HL-60 (cell line): Measurements from ENCODE around the gene FH.

ENCODE experiments used
- DNase-seq, 2 experiments: peaks; one replicate each; pipeline ENCODE4 v3.0.0-alpha.2; 2010 to 2020; ENCODE audit warnings: low read depth in 1 of 2, low spot score in 1 of 2
- H3K27ac ChIP-seq: fragments of 250-450 bp; sonication (Bioruptor Pico); replicated peaks from 2 replicates; pipeline ENCODE4 v1.5.1; 2020; ENCODE audit warnings: mild to moderate bottlenecking, moderate library complexity
- H3K27me3 ChIP-seq: fragments of 250-450 bp; sonication (Bioruptor Pico); 2 replicates; pipeline ENCODE4 v1.5.1; 2021; ENCODE audit warnings: mild to moderate bottlenecking, moderate library complexity; ENCODE audit not compliant: insufficient read depth, poor library complexity, severe bottlenecking
- H3K4me3 ChIP-seq: replicated peaks from 2 replicates; pipeline ENCODE4 v1.5.1; 2011; ENCODE audit warnings: mild to moderate bottlenecking, control low read depth, low read length; ENCODE audit not compliant: insufficient read depth
- GABPA ChIP-seq: IDR thresholded peaks from 2 replicates; pipeline ENCODE4 v1.6.1; 2012; ENCODE audit warnings: low read depth
- POLR2AphosphoS5 ChIP-seq: IDR thresholded peaks from 2 replicates; pipeline ENCODE4 v1.6.1; 2012; ENCODE audit warnings: low read depth
- SPI1 ChIP-seq: IDR thresholded peaks from 2 replicates; pipeline ENCODE4 v1.6.1; 2012; ENCODE audit warnings: low read depth, mild to moderate bottlenecking, borderline replicate concordance
- long read RNA-seq: library from polyadenylated mRNA; unstranded; transcript quantifications from one replicate; pipeline ENCODE4 v2.0.0, GENCODE V29; 2020
- TF ChIP-seq, protein P1 (sequence below): IDR thresholded peaks from 2 replicates; pipeline ENCODE4 v1.6.1; 2012; ENCODE audit warnings: low read depth; ENCODE audit not compliant: insufficient replicate concordance
- TF ChIP-seq, protein P2 (sequence below): IDR thresholded peaks from one replicate; pipeline ENCODE4 v1.5.1; 2011; ENCODE audit warnings: low read length, control low read depth, inconsistent platforms; ENCODE audit not compliant: insufficient read depth

Gene FH
- long read RNA-seq, transcript FH-201 (10 exons, 1,797 nt): major isoform, 749 of 771 reads
- long read RNA-seq, partial matches to known transcripts: 10 of 771 reads
- long read RNA-seq, other reads (novel, unspliced or antisense): 12 of 771 reads

- DNase-seq: peak; percentile 93 to 98
- TF ChIP-seq, protein P1, sequence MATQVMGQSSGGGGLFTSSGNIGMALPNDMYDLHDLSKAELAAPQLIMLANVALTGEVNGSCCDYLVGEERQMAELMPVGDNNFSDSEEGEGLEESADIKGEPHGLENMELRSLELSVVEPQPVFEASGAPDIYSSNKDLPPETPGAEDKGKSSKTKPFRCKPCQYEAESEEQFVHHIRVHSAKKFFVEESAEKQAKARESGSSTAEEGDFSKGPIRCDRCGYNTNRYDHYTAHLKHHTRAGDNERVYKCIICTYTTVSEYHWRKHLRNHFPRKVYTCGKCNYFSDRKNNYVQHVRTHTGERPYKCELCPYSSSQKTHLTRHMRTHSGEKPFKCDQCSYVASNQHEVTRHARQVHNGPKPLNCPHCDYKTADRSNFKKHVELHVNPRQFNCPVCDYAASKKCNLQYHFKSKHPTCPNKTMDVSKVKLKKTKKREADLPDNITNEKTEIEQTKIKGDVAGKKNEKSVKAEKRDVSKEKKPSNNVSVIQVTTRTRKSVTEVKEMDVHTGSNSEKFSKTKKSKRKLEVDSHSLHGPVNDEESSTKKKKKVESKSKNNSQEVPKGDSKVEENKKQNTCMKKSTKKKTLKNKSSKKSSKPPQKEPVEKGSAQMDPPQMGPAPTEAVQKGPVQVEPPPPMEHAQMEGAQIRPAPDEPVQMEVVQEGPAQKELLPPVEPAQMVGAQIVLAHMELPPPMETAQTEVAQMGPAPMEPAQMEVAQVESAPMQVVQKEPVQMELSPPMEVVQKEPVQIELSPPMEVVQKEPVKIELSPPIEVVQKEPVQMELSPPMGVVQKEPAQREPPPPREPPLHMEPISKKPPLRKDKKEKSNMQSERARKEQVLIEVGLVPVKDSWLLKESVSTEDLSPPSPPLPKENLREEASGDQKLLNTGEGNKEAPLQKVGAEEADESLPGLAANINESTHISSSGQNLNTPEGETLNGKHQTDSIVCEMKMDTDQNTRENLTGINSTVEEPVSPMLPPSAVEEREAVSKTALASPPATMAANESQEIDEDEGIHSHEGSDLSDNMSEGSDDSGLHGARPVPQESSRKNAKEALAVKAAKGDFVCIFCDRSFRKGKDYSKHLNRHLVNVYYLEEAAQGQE: no peak
- TF ChIP-seq POLR2AphosphoS5: peak; percentile 87
- TF ChIP-seq, protein P2, sequence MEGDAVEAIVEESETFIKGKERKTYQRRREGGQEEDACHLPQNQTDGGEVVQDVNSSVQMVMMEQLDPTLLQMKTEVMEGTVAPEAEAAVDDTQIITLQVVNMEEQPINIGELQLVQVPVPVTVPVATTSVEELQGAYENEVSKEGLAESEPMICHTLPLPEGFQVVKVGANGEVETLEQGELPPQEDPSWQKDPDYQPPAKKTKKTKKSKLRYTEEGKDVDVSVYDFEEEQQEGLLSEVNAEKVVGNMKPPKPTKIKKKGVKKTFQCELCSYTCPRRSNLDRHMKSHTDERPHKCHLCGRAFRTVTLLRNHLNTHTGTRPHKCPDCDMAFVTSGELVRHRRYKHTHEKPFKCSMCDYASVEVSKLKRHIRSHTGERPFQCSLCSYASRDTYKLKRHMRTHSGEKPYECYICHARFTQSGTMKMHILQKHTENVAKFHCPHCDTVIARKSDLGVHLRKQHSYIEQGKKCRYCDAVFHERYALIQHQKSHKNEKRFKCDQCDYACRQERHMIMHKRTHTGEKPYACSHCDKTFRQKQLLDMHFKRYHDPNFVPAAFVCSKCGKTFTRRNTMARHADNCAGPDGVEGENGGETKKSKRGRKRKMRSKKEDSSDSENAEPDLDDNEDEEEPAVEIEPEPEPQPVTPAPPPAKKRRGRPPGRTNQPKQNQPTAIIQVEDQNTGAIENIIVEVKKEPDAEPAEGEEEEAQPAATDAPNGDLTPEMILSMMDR: no peak
- no peak for TF ChIP-seq GABPA
- no peak for TF ChIP-seq SPI1
- H3K27ac ChIP-seq: peak within 1 kb of the TSS; percentile 76
- no peaks in the 10 kb centered on the region for H3K27me3 ChIP-seq
- H3K4me3 ChIP-seq: peak within 1 kb of the TSS; percentile 61
Measured at GRCh38 chr1:241519308-241520079, at the start of gene FH. FH (minus strand) TSS chr1:241519755; CDS start chr1:241519722, 33 bp downstream.

DNA sequence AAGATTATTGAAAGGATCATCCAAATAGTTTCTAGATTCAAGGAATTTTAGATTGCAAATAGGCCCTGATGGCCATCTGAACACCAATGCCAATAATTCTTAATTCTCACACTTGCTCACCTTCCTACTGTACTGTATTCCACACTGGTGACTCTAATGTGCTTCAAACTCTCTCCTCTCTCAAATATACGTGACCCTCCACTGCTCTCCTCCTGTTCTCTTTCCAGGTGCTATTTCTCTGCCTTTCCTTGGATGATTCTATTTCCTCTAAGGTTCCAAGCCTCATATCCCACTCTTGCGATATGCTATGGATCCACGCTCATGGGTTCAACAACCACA lies 41.3 kb upstream of the FH start:
- no peaks in the 10 kb centered on the region for H3K27me3 ChIP-seq
- no peak overlapping the region for H3K4me3 ChIP-seq
- TF ChIP-seq SPI1: no peak
- TF ChIP-seq, protein P2: no peak
- TF ChIP-seq POLR2AphosphoS5: no peak
- TF ChIP-seq GABPA: no peak
- TF ChIP-seq, protein P1: no peak
- no peak overlapping the region for H3K27ac ChIP-seq
- no peak for DNase-seq

- Histone ChIP-seq H3K4me3 (no peak overlapping the region), H3K27ac (peak overlapping the region; percentile 3; the same call in 1 of the 2 replicates), H3K27me3 (no peaks in the 10 kb centered on the region)
- TF ChIP-seq POLR2AphosphoS5 (peak; percentile 67; the same call in 1 of the 2 replicates), GABPA (no peak), SPI1 (peak; percentile 48; the same call in 1 of the 2 replicates)
- TF ChIP-seq, protein P1: peak; percentile 25
- TF ChIP-seq, protein P2: no peak
- DNase-seq: peak in 1 of 2 experiments; percentile 72
Measured at GRCh38 chr1:241560146-241560848, 40.7 kb upstream of the FH start.
